Measurements from ENCODE around the gene CLDN16. TPM values are rescaled to one million over a fixed set of nuclear protein-coding genes. Genes with fewer than 3 reads are reported as not detected.

The CLDN16 gene
- total RNA-seq, 2 experiments from 2014 or later = not detected

GRCh38 chr3:190443257-190443656 is 55.3 kb downstream of the CLDN16 start:
- Mint-ChIP-seq H3K4me1 (peaks cover 6% of the 10 kb centered on the region), H3K4me3 (no peak overlapping the region), H3K27me3 (peaks cover 14% of the 10 kb centered on the region), H3K9me3 (no peaks in the 10 kb centered on the region), H3K36me3 (no peaks in the 10 kb centered on the region), H3K27ac (no peak overlapping the region)
- DNase-seq = no peak

GRCh38 chr3:190444006-190444405 is 56.0 kb downstream of the CLDN16 start:
- H3K27me3 Mint-ChIP-seq = peaks cover 14% of the 10 kb centered on the region
- no peak for DNase-seq
- H3K9me3 Mint-ChIP-seq = no peaks in the 10 kb centered on the region
- H3K4me1 Mint-ChIP-seq = peaks cover 6% of the 10 kb centered on the region
- no peaks in the 10 kb centered on the region for H3K36me3 Mint-ChIP-seq
- H3K4me3 Mint-ChIP-seq = no peak overlapping the region
- H3K27ac Mint-ChIP-seq = no peak overlapping the region

GRCh38 chr3:190444576-190445145 is 56.7 kb downstream of the CLDN16 start:
- DNase-seq = no peak
- peaks cover 11% of the 10 kb centered on the region for H3K27me3 Mint-ChIP-seq
- no peak overlapping the region for H3K4me3 Mint-ChIP-seq
- H3K9me3 Mint-ChIP-seq = no peaks in the 10 kb centered on the region
- no peak overlapping the region for H3K27ac Mint-ChIP-seq
- no peaks in the 10 kb centered on the region for H3K36me3 Mint-ChIP-seq
- H3K4me1 Mint-ChIP-seq = peaks cover 6% of the 10 kb centered on the region

- peaks cover 15% of the 10 kb centered on the region for H3K27me3 Mint-ChIP-seq
- no peak overlapping the region for H3K4me3 Mint-ChIP-seq
- peaks cover 6% of the 10 kb centered on the region for H3K4me1 Mint-ChIP-seq
- H3K36me3 Mint-ChIP-seq = no peaks in the 10 kb centered on the region
- H3K9me3 Mint-ChIP-seq = no peaks in the 10 kb centered on the region
- DNase-seq = no peak
- no peak overlapping the region for H3K27ac Mint-ChIP-seq
Observed at GRCh38 chr3:190446573-190447279, 58.8 kb downstream of the CLDN16 start.

GRCh38 chr3:190448256-190448655 is 60.3 kb downstream of the CLDN16 start:
- no peaks in the 10 kb centered on the region for H3K9me3 Mint-ChIP-seq

GRCh38 chr3:190449801-190450200 is 61.8 kb downstream of the CLDN16 start, which contains the start of gene TMEM207:
Gene TMEM207 (minus strand): TSS chr3:190449901. CDS start chr3:190449809, 92 bp downstream.
- Mint-ChIP-seq H3K27me3 (peaks cover 14% of the 10 kb centered on the region), H3K4me1 (peaks cover 6% of the 10 kb centered on the region), H3K9me3 (no peaks in the 10 kb centered on the region), H3K27ac (no peak within 1 kb of the TSS), H3K4me3 (no peak within 1 kb of the TSS), H3K36me3 (no peaks in the 10 kb centered on the region)
- no peak for DNase-seq

More at GRCh38 chr3:190448256-190448655, 60.3 kb downstream of the CLDN16 start:
- H3K36me3 Mint-ChIP-seq = no peaks in the 10 kb centered on the region
- H3K4me3 Mint-ChIP-seq = no peak overlapping the region
- peaks cover 13% of the 10 kb centered on the region for H3K27me3 Mint-ChIP-seq
- no peak overlapping the region for H3K27ac Mint-ChIP-seq
- H3K4me1 Mint-ChIP-seq = peaks cover 6% of the 10 kb centered on the region
- DNase-seq = no peak

- Mint-ChIP-seq H3K4me1 (no peaks in the 10 kb centered on the region), H3K27me3 (peaks cover 23% of the 10 kb centered on the region), H3K9me3 (no peaks in the 10 kb centered on the region)
Observed at GRCh38 chr3:190455828-190456227, 67.9 kb downstream of the CLDN16 start.

GRCh38 chr3:190456770-190457169 is 68.8 kb downstream of the CLDN16 start:
- no peaks in the 10 kb centered on the region for H3K4me1 Mint-ChIP-seq
- DNase-seq = no peak
- no peak overlapping the region for H3K4me3 Mint-ChIP-seq
- H3K27ac Mint-ChIP-seq = no peak overlapping the region
- H3K36me3 Mint-ChIP-seq = no peaks in the 10 kb centered on the region
- no peaks in the 10 kb centered on the region for H3K9me3 Mint-ChIP-seq
- H3K27me3 Mint-ChIP-seq = peaks cover 19% of the 10 kb centered on the region

More at GRCh38 chr3:190455828-190456227, 67.9 kb downstream of the CLDN16 start:
- Mint-ChIP-seq H3K27ac (no peak overlapping the region), H3K4me3 (no peak overlapping the region), H3K36me3 (no peaks in the 10 kb centered on the region)
- no peak for DNase-seq

- DNase-seq = no peak
- Mint-ChIP-seq H3K27ac (no peak overlapping the region), H3K4me1 (no peaks in the 10 kb centered on the region), H3K9me3 (no peaks in the 10 kb centered on the region), H3K36me3 (no peaks in the 10 kb centered on the region), H3K27me3 (peaks cover 28% of the 10 kb centered on the region), H3K4me3 (no peak overlapping the region)
Observed at GRCh38 chr3:190458040-190458439, 70.1 kb downstream of the CLDN16 start.

Other genes with a start within 250 kb of the CLDN16 start
- under 1 TPM; 0.08 to 0.10 TPM for gene CLDN1, start 65.7 kb upstream of the CLDN16 start, total RNA-seq
- gene TMEM207, start 61.7 kb downstream of the CLDN16 start, total RNA-seq = not detected
- 1 to 10 TPM; 7.3 to 8.2 TPM for gene IL1RAP, start 125.9 kb downstream of the CLDN16 start, total RNA-seq